ENCODE results near the gene IGSF9. TPM values are rescaled to one million over a fixed set of nuclear protein-coding genes. Genes with fewer than 3 reads are reported as not detected.

IGSF9 gene
- total RNA-seq, 1 experiment from 2014 or later: 23.4 TPM

GRCh38 chr1:159923203-159924024, 22.0 kb downstream of the IGSF9 start:
- no peak for TF ChIP-seq EZH2 (IDR thresholded peaks at IDR 0.05; ENCODE audit: low read depth)
- TF ChIP-seq, protein P1, sequence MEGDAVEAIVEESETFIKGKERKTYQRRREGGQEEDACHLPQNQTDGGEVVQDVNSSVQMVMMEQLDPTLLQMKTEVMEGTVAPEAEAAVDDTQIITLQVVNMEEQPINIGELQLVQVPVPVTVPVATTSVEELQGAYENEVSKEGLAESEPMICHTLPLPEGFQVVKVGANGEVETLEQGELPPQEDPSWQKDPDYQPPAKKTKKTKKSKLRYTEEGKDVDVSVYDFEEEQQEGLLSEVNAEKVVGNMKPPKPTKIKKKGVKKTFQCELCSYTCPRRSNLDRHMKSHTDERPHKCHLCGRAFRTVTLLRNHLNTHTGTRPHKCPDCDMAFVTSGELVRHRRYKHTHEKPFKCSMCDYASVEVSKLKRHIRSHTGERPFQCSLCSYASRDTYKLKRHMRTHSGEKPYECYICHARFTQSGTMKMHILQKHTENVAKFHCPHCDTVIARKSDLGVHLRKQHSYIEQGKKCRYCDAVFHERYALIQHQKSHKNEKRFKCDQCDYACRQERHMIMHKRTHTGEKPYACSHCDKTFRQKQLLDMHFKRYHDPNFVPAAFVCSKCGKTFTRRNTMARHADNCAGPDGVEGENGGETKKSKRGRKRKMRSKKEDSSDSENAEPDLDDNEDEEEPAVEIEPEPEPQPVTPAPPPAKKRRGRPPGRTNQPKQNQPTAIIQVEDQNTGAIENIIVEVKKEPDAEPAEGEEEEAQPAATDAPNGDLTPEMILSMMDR (conservative IDR thresholded peaks at IDR 0.05): no peak
- Histone ChIP-seq H2AFZ (no peak overlapping the region), H3K4me2 (peak overlapping the region; percentile 88), H3K9me3 (ENCODE audit: insufficient read depth, low read depth) (no peaks in the 10 kb centered on the region), H4K20me1 (ENCODE audit: insufficient read depth) (peaks cover 25% of the 10 kb centered on the region), H3K4me3 (peak overlapping the region; percentile 93), H3F3A (ENCODE audit: insufficient read depth, low read depth) (peaks cover 36% of the 10 kb centered on the region), H3K4me1 (replicated peaks; ENCODE audit: insufficient read depth) (peaks cover 65% of the 10 kb centered on the region), H3K9me2 (ENCODE audit: insufficient read depth) (no peaks in the 10 kb centered on the region), H3K36me3 (ENCODE audit: low read depth) (peaks cover 28% of the 10 kb centered on the region), H3K79me2 (ENCODE audit: low read depth) (peaks cover 66% of the 10 kb centered on the region), H3K27me3 (ENCODE audit: insufficient read depth, low read depth) (no peaks in the 10 kb centered on the region), H3K27ac (peak overlapping the region; percentile 93)
- CTCF ChIA-PET: interaction anchor here (0.6 to 2.4 kb wide), 5 partner anchors 23 to 124 kb away, joined by 3 to 12 read pairs (median 4); no protein-coding TSS in a partner anchor
- TSS peak; percentile 39 for BruUV-seq (replicated peaks)
- intact Hi-C loops (cut with micrococcal nuclease; ENCODE audit: unreplicated experiment): loop anchor here (1.0 to 2.0 kb wide), 3 partner anchors 7 to 33 kb away; partner anchors contain the start of gene CFAP45
- POLR2A ChIA-PET (ENCODE audit: unreplicated experiment): interaction anchor here (0.7 to 2.5 kb wide), 9 partner anchors 7 to 305 kb away, joined by 3 to 18 read pairs (median 5); partner anchors contain the start of gene CFAP45
- peak; percentile 74 to 86 for DNase-seq

DNA sequence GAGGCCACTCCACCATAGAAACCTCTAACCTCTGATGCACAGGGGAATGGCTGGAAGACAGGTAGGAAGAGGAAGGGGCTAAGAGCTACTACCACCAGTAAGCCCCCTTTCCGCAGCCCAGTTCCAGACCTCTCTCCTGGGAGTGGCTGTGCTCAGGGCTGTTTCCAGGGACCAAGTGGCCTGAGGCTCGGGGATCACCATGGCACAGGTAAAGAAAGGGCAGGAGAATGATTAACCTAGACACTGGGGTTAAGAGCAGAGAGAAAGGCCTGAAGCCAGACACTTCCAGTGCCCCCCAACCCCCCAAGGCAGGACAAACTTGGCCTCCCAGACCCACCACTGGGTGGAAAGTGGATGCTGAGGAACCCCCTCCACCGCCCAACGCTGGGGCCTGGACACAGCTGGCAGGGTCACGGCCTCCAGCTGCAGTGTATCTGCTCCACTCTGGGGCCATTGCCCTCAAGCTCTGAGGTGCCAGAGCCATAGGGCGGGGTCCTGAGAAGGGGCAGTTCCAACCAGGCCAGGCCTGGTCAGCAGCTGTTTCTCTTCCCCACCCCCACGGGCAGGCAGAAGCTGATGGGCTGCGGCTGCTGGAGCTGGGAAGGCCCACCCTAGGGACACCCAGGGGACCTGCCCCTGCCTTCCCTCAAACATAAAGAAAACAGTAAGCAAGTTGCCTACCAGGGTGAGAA, 22.8 kb downstream of the IGSF9 start:
- H3K79me2 ChIP-seq (ENCODE audit: low read depth): peaks cover 66% of the 10 kb centered on the region
- H2AFZ ChIP-seq: no peak overlapping the region

More for the DNA sequence above, 22.8 kb downstream of the IGSF9 start:
- Histone ChIP-seq H3K9me3 (ENCODE audit: insufficient read depth, low read depth) (no peaks in the 10 kb centered on the region), H3K9me2 (ENCODE audit: insufficient read depth) (no peaks in the 10 kb centered on the region), H3K27me3 (ENCODE audit: insufficient read depth, low read depth) (no peaks in the 10 kb centered on the region), H3K4me3 (peak overlapping the region; percentile 93; the same call in 1 of the 2 replicates), H3K4me1 (replicated peaks; ENCODE audit: insufficient read depth) (peaks cover 73% of the 10 kb centered on the region), H3K4me2 (peak overlapping the region; percentile 88), H4K20me1 (ENCODE audit: insufficient read depth) (peaks cover 25% of the 10 kb centered on the region), H3K27ac (peak overlapping the region; percentile 93; the same call in 1 of the 2 replicates), H3K36me3 (ENCODE audit: low read depth) (peaks cover 28% of the 10 kb centered on the region), H3F3A (ENCODE audit: insufficient read depth, low read depth) (peaks cover 43% of the 10 kb centered on the region)
- BruUV-seq (replicated peaks): no TSS peak
- CTCF ChIA-PET: interaction anchor here (0.6 to 0.9 kb wide), 2 partner anchors 30 to 124 kb away, joined by 4 read pairs; no protein-coding TSS in a partner anchor
- POLR2A ChIA-PET (ENCODE audit: unreplicated experiment): interaction anchor here (0.6 to 2.5 kb wide), 7 partner anchors 9 to 305 kb away, joined by 3 to 7 read pairs (median 5); partner anchors contain the start of gene CFAP45
- TF ChIP-seq EZH2 (IDR thresholded peaks at IDR 0.05; ENCODE audit: low read depth): no peak
- TF ChIP-seq, protein P1 (conservative IDR thresholded peaks at IDR 0.05): no peak
- intact Hi-C loops (cut with micrococcal nuclease; ENCODE audit: unreplicated experiment): no loop called here
- no peak for DNase-seq

Data from PC-9 (cell line).